Adipose tissue (tissue), 3 donors: Measurements from ENCODE around the gene TOR1B. TPM values are rescaled to one million over a fixed set of nuclear protein-coding genes. Genes with fewer than 3 reads are reported as not detected.
"Not testable (repeated sequence)": the region's sequence is repeated elsewhere in the genome, so short reads cannot be mapped to it uniquely, and the experiment has no call there.

Experiments
- H3K27ac ChIP-seq: one replicate; pipeline ENCODE4 v1.5.1; 2013; ENCODE audit warnings: low read depth, low read length
- WGBS, 3 donors: extraction: QIAGEN DNeasy Blood & Tissue Kit; methylation state at CpG; one replicate each; pipeline ENCODE4 v1.1.7; 2013; 5-methylcytosine and 5-hydroxymethylcytosine counted together
- polyA plus RNA-seq, 3 donors: library from polyadenylated mRNA; stranded (reverse); fragments of 200-250 nt; gene quantifications; one replicate each; pipeline ENCODE4 v1.2.3, GENCODE V29; 2013
- donor health status: healthy with polysubstance abuse.
- donor health status: Bipolar disorder and iron deficiency.
- donor health status: healthy.

TOR1B gene
- polyA plus RNA-seq, 3 donors, result 10.1 to 12.6 (median 10.9) TPM

DNA sequence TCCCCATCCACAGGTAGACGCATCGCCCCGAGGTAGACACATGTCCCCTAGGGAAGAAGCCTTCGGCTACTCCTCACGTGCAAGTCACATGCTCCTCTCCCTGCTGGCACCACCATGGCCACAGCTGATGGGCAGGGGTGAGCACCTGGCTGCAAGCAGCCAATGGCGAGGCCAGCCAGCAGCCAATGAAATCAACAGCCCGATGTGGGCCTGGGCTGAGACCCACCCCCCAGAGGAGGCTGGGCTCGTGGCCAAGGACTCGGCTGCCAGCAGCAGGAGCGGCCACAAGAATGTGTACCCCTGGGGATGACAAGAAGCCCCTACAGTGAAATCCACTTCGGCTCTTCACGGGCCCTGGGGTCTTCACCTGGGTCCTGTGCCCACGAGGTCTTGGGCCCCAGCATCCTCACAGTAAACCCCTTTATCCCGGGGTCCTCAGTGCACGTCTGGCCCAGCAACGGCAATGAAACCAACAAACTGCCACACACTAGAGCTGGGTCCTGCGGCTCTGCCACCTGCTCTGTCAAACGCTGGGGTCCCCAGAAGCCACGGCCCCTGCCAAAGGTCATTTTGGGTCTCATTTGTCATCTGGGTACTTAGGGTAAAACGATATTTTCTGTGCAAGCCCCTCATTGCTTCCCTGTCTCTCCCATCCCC is 28.1 kb upstream of the TOR1B start:
- H3K27ac ChIP-seq, result no peak overlapping the region
- 67 to 72% (median 69%) methylated on average over 20 of the region's 20 CpGs for WGBS, 3 donors

DNA sequence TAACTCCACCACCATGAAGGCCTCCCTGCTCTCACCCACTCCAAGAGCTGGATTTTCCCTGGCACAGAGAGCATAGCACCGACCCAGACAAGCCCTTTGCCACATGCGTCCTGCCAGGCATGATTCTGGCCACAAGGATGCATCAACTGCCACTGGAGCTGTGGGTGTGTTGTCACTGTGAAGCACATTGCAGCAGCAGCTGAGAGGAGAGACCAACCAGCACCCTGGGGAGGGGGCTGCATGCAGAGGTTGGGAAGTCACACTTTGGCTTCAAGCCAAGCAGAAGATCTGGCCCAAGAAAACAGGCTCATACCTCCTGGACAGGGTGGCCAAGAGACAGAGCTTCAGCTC is 27.6 kb upstream of the TOR1B start:
- no peak overlapping the region for H3K27ac ChIP-seq
- WGBS, 3 donors, result 42 to 66% (median 54%) methylated on average over 2 of the region's 2 CpGs

DNA sequence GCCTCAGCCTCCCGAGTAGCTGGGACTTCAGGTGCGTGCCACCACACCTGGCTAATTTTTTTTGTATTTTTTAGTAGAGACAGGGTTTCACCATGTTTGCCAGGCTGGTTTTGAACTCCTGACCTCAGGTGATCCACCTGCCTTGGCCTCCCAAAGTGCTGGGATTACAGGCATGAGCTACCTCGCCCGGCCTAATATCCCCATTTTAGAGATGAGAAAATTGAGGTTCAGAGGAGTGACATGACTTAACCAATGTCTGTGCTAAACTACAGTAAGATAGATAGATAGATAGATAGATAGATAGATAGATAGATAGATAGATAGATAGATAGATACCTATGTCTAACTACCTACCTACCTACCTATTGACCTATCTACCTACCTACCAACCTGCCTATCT is 26.9 kb upstream of the TOR1B start:
- not testable (repeated sequence) for H3K27ac ChIP-seq
- WGBS, 3 donors, result 89 to 96% (median 89%) methylated on average over 4 of the region's 4 CpGs

DNA sequence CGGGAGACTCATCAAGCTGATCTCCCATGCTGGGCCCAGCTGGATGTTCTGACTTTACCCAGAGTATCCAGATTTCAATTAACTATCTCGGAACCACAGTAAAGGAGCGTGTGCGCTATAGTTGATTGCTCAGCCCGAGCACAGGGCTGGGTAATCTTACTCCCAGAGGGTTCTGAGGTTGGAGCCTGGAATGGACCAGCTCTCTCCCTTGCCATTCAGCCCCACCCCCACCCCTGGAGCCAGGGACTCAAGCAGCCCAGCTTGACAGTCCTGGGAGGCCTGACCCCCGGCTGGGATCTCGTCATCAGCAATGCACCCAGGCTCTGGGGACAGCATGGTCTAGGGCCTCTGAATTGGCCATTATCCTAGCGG is 26.4 kb upstream of the TOR1B start:
- H3K27ac ChIP-seq, result no peak overlapping the region
- WGBS, 3 donors, result 56 to 73% (median 61%) methylated on average over 8 of the region's 8 CpGs

DNA sequence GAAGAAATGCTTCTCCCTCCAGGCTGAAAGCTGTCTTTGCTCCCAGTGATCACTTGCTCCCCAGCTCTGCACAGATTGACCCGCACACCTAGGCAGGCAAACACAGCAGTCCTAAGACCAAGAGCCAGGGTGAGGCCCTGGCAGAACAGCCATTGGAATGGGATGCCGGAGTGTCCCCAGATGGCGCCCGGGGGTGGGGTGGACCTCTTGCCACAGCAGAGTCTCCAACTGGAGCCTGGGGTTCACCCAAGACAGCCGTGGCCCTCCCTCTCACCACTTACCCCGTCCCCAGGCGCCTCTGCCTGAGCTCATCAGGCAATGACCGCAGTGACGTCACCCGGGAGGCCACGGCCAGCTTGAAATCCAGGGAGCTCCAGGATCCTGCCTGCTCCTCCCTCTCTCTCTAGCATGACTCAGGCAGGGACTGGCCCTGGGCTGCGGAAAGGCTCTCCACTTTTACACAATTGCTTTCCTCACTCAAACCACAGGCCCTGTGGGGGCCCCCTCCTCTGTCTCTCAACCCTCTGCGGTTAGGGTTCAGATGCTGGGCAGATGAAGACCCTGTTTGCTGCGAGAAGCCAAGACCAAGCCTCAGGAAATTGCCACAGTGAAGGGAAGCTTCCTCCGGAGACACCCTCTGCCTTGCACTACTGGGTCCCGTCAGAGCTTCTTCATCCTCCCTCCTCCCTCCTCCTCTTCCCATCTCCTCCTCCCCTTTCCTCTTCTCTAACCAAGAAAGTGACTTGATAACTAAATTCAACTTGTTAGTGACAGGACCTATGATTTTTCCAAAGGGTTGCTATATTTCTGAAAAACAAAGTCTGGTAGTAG is 25.8 kb upstream of the TOR1B start:
- WGBS, 3 donors, result 10 to 66% (median 11%) methylated on average over 15 to 16 of the region's 16 CpGs

DNA sequence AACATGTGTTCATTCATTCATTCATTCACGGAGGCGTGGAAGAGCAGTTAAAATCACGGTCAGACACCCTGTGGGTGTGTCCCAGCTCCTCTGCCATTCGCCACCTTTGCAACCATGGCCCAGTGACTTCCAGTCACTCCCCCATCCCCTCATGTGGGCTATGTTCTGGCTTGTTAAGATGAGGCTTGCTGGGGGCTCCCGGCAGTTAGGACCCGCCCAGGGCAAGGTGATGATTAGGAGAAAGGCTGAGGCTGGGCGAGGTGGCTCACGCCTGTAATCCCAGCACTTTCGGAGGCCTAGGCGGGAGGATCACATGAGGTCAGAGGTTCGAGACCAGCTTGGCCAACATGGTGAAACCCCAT is 25.2 kb upstream of the TOR1B start:
- no peak overlapping the region for H3K27ac ChIP-seq
- WGBS, 3 donors, result 50 to 82% (median 52%) methylated on average over 11 of the region's 11 CpGs

More for the DNA sequence above, 25.8 kb upstream of the TOR1B start:
- H3K27ac ChIP-seq, result no peak overlapping the region

DNA sequence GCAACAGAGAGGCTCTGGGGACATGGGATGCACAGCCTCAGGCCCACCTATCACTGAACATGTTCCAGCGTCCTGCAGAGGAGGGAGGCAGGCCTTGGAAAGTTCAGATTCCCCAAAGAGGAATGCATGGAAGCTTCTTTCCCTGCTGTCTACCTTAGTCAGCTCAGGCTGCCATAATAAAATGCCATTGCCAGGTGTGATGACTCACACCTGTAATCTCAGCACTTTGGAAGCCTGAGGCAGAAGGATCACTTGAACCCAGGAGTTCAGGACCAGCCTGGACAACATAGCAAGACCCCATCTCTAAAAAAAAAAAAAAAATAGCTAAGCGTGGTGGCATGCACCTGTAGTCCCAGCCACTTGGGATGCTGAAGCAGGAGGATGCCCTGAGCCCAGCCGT is 24.5 kb upstream of the TOR1B start:
- no peak overlapping the region for H3K27ac ChIP-seq
- 84 to 89% (median 89%) methylated on average over 3 of the region's 3 CpGs for WGBS, 3 donors

DNA sequence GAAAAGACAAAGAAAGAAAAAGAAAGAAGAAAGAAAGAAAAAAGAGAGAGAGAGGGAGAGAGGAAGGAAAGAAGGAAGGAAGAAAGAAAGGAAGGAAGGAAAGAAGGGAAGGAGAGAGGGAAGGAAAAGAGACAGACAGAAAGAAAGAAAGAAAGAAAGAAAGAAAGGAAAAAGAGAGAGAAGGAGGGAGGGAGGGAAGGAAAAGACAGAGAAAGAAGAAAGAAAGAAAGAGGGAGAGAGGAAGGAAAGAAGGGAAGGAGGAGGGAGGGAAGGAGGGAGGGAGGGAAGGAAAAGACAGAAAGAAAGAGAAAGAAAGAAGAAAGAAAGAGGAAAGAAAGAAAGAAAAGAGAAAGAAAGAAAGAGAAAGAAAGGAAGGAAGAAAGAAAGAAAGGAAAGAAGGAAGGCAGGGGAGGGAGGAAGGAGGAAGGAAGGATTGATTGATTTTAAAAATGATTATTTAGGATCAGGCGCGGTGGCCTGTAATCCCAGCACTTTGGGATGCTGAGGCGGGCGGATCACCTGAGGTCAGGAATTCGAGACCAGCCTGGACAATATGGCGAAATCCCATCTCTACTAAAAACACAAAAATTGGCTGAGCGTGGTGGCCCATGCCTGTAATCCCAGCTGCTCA is 23.3 kb upstream of the TOR1B start:
- no peak overlapping the region for H3K27ac ChIP-seq
- WGBS, 3 donors, result 89 to 95% (median 92%) methylated on average over 7 of the region's 7 CpGs

DNA sequence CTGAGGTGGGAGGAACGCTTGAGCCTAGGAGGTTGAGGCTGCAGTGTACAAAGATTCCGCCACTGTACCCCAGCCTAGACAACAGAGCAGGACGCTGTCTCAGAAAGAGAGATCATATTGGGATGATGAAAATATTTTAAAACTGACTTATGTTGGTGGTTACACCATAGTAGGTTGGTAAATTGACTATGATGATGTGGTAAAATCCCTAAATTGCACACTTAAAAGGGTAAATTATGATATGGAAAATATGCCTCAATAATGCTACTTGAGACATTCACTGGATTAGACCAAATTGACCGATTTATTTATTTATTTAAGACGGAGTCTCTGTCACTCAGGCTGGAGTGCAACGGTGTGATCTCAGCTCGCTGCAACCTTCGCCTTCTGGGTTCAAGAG is 21.9 kb upstream of the TOR1B start:
- 70 to 81% (median 76%) methylated on average over 8 of the region's 8 CpGs for WGBS, 3 donors
- no peak overlapping the region for H3K27ac ChIP-seq

DNA sequence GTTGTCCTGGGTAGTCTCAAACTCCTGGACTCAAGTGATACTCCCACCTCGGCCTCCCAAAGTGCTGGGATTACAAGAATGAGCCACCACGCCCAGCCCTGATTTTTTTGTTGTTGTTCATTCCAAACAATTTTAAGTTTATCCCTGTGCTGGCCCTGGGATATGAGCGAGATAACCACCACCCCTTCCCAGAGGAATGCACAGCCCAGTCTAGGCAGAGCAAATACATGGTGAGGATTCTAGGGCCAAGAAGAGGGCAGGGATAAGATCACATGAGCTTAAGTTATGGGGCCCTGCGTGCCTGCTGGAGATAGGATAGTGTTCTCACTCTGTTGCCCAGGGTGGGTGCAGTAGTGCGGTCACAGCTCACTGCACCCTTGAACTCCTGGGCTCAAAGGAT is 21.0 kb upstream of the TOR1B start:
- 66 to 75% (median 75%) methylated on average over 5 of the region's 5 CpGs for WGBS, 3 donors
- no peak overlapping the region for H3K27ac ChIP-seq

DNA sequence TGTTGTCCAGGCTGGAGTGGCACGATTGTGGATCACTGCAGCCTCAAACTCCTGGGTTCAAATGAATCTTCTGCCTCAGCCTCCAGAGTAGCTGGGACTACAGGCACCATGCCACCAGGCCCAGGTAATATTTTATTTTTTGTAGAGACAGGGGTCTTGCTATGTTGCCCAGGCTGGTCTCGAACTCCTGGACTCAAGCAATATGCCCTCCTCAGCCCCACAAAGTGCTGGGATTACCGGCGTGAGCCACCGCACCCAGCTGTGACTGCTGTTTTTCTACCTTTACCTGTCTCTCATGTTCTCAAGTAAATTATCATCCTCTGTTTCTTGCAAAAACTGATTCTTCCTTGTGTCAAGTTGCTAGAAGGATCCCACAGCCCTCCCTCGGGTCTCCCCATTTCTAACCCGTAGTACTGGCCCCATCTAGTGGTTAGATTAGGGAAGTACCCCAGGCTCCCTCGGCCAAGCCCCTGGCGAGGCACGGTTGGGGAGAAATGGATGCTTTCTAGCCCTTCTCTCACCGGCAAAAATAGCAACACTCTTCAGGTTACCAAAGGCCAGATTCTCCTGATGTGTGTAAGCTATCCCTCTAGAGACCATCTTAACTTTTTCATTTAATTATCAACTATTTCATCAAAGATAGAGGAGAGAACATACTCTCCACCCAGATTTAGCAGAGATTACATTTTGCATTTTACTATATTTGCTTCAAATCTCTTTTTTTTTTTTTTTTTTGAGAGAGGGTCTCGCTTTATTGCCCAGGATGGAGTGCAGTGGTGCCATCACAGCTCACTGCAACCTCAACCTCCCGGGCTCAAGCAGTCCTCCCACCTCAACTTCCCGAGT is 19.2 kb upstream of the TOR1B start:
- WGBS, 3 donors, result 29 to 36% (median 36%) methylated on average over 14 of the region's 14 CpGs
- no peak overlapping the region for H3K27ac ChIP-seq

DNA sequence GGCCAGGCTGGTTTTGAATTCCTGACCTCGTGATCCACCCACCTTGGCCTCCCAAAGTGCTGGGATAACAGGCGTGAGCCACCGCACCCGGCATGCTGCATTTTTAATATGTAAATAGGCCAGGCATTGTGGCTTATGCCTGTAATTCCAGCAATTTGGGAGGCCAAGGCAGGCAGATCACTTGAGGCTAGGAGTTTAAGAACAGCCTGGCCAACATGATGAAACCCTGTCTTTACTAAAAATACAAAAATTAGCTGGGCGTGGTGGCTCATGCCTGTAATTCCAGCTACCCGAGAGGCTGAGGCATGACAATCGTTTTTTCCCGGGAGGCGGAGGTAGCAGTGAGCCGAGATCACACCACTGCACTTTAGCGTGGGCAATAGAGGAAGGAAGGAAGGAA is 18.0 kb upstream of the TOR1B start:
- WGBS, 3 donors, result 64 to 69% (median 66%) methylated on average over 11 of the region's 11 CpGs
- not testable (repeated sequence) for H3K27ac ChIP-seq

DNA sequence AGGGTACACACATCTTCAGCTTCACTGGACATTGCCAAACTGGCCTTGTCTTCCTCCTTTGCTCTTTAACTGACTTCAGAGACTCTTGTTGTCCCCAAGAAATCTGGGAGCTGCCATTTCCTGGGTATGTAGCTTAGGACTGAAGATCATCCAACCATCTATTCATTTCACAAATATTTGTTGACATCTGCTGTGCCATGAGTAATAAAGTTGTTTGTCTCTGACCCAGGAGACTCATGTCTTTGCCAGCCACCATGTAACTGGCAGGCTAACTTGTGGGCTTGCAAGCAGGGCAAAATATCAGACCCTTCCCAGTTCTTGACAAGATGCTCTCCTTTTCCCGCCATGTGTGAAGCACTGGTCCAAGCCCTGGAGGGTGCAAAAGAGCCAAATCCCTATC is 17.1 kb upstream of the TOR1B start:
- 90 to 95% (median 92%) methylated on average over 1 of the region's 1 CpG for WGBS, 3 donors
- H3K27ac ChIP-seq, result no peak overlapping the region

DNA sequence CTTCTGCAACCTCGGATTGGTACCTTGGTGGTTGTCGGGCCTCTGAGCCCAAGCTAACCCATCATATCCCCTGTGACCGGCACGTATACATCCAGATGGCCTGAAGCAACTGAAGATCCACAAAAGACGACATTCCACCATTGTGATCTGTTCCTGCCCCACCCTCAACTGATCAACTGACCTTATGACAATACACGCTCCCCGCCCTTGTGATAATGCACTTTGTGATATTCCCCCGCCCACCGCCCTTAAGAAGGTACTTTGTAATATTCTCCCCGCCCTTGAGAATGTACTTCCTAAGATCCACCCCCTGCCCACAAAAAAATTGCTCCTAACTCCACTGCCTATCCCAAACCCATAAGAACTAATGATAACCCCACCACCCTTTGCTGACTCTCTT is 16.5 kb upstream of the TOR1B start:
- no peak overlapping the region for H3K27ac ChIP-seq
- WGBS, 3 donors, result 76 to 79% (median 78%) methylated on average over 10 of the region's 10 CpGs

DNA sequence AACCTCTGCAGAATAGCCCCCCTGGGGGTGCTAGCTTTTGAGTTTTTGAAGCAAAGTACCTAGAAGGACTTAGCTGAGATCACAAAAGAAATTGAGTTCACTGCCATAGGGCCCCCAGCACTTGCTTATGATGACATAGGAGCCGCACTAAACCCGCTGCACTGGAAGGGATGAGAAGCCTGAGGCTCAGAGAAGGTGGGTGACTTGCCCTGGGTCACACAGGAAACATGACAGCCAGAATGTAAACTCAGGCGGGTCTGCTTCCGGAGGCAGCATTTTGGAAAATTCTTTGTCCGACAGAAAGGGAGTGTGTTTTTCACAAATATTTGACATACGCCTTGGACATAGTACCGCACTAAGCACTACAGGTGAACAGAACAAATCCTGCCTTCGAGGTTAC is 8.4 kb upstream of the TOR1B start:
- no peak overlapping the region for H3K27ac ChIP-seq
- 77 to 83% (median 83%) methylated on average over 8 of the region's 8 CpGs for WGBS, 3 donors

DNA sequence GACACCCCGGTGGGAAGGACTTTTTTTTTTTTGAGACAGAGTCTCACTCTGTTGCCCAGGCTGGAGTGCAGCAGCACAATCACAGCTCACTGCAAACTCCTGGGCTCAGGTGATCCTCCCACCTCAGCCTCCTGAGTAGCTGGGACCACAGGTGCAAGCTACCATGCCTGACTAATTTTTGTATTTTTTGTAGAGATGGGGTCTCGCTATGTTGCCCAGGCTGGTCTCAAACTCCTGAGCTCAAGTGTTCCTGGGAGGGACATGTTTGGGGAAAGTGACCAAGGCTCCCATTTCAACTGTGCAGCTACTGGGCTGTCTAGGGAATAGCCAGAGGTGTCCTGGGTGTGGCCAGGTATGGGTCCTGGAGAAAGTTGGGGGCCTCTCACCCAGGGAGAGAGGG is 7.0 kb upstream of the TOR1B start:
- 67 to 89% (median 81%) methylated on average over 2 of the region's 2 CpGs for WGBS, 3 donors
- H3K27ac ChIP-seq, result not testable (repeated sequence)

DNA sequence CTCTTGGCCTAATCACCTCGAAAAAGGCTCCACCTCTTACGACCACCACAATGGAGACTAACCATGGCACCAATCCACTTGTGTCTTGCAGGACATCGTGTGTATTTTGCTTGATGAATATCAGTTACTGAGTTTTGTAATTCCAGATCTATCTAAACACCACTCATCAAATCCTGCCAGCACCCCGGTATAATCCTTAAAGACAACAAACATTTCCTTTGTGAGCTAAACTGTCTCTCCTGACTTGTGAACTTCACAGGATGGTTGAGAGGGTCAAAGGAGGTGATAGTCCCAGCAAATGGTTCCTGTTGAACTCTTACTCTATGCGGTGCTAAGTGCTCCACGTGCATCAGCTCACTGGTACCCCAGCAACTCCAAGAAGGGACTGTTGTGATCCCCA is 4.0 kb upstream of the TOR1B start:
- no peak overlapping the region for H3K27ac ChIP-seq
- 38 to 62% (median 57%) methylated on average over 6 of the region's 6 CpGs for WGBS, 3 donors

DNA sequence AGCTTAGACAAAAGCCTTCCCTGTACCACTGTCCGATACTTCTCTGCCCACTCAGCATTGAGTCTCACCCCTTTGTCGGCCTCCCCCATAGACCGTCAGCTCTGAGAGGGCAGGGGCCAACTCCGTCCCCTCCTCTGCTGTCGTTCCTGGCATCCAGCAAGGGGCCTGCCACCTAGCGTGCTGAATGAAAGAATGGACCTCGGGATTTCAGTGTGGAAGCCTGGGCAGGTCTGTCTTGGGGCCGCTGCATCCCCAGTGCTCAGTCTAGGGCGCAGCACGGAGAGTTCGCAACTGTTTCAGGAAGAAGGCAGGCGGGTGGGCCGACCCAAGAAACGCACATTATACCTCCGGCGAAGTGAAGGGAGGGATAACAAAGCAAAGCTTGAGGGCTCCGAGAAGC is 1.5 kb upstream of the TOR1B start:
- WGBS, 3 donors, result 73 to 89% (median 88%) methylated on average over 17 of the region's 17 CpGs
- H3K27ac ChIP-seq, result no peak overlapping the region

DNA sequence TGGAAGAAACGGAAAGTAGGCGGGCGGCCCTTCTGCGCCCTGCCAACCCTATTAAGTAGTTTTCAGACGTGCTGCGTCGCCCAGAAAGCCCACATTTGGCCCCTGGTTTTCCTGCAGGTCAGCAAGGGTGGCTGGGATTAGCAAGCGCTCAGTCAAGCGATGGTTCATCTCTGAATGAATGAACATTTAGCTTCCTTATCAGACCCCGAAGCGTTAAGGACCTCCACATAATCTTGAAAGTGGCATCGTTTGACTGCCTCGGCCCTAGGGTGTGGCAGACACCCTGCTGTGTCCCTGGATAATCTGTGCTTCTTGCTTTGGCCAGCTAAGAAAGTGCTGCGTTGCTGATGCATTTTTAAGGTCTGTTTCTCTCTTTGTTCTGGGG is 684 bp downstream of the TOR1B start:
- no peak overlapping the region for H3K27ac ChIP-seq
- WGBS, 3 donors, result 0 to 3% (median 1%) methylated on average over 14 of the region's 14 CpGs
